Liver (tissue), 3 donors: ENCODE data around the gene UFD1.

Source experiments
- ATF3 ChIP-seq: IDR thresholded peaks from 2 replicates; pipeline ENCODE4 v1.6.1; 2016; ENCODE audit warnings: antibody characterized with exemption
- HNF4A ChIP-seq, 2 donors: conservative IDR thresholded peaks; 2 replicates each; pipeline ENCODE4 v1.6.1; 2016; ENCODE audit warnings: antibody characterized with exemption in 2 of 2, mild to moderate bottlenecking in 2 of 2
- REST ChIP-seq: IDR thresholded peaks from 2 replicates; pipeline ENCODE4 v1.6.1; 2016; ENCODE audit warnings: antibody characterized with exemption, mild to moderate bottlenecking
- RXRA ChIP-seq, 2 donors: IDR thresholded peaks; 2 replicates each; pipeline ENCODE4 v1.6.1; 2017 to 2018; ENCODE audit warnings: antibody characterized with exemption in 2 of 2, mild to moderate bottlenecking in 1 of 2
- TAF1 ChIP-seq: conservative IDR thresholded peaks from 2 replicates; pipeline ENCODE4 v1.6.1; 2016; ENCODE audit warnings: antibody characterized with exemption, mild to moderate bottlenecking
- ZBTB33 ChIP-seq: IDR thresholded peaks from 2 replicates; pipeline ENCODE4 v1.6.1; 2016; ENCODE audit warnings: antibody characterized with exemption
- TF ChIP-seq, protein P1 (sequence below): IDR thresholded peaks from 2 replicates; pipeline ENCODE4 v1.6.1; 2016; ENCODE audit warnings: antibody characterized with exemption
- TF ChIP-seq, protein P2 (sequence below): fragments of 150-350 bp; IDR thresholded peaks from 2 replicates; pipeline ENCODE4 v1.5.1; 2017; ENCODE audit warnings: improper control_type of control experiment, low read depth, low read length; ENCODE audit not compliant: missing input control
- donor health status: healthy.
- donor health status: healthy.

GRCh38 chr22:19411690-19412045 lies 67.3 kb downstream of the UFD1 start:
- TF ChIP-seq, protein P1, sequence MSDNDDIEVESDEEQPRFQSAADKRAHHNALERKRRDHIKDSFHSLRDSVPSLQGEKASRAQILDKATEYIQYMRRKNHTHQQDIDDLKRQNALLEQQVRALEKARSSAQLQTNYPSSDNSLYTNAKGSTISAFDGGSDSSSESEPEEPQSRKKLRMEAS = no peak
- TF ChIP-seq, protein P2, sequence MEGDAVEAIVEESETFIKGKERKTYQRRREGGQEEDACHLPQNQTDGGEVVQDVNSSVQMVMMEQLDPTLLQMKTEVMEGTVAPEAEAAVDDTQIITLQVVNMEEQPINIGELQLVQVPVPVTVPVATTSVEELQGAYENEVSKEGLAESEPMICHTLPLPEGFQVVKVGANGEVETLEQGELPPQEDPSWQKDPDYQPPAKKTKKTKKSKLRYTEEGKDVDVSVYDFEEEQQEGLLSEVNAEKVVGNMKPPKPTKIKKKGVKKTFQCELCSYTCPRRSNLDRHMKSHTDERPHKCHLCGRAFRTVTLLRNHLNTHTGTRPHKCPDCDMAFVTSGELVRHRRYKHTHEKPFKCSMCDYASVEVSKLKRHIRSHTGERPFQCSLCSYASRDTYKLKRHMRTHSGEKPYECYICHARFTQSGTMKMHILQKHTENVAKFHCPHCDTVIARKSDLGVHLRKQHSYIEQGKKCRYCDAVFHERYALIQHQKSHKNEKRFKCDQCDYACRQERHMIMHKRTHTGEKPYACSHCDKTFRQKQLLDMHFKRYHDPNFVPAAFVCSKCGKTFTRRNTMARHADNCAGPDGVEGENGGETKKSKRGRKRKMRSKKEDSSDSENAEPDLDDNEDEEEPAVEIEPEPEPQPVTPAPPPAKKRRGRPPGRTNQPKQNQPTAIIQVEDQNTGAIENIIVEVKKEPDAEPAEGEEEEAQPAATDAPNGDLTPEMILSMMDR = no peak
- TF ChIP-seq REST = no peak
- no peak for TF ChIP-seq ATF3
- TF ChIP-seq HNF4A (conservative IDR thresholded peaks at IDR 0.05) = no peak
- TF ChIP-seq ZBTB33 = no peak
- TF ChIP-seq RXRA (IDR thresholded peaks at IDR 0.05) = no peak
- TF ChIP-seq TAF1 = no peak
